Stomach (tissue), 4 donors: ENCODE measurements around the gene C2CD2.
A peak's percentile ranks its signal among the peaks of the same experiment; 100 is the strongest.

Experiments
- EP300 ChIP-seq: sonication (generic); formaldehyde crosslinking; IDR thresholded peaks from one replicate; pipeline ENCODE4 v1.6.1; 2017; ENCODE audit warnings: antibody characterized with exemption
- POLR2A ChIP-seq, 4 donors: fragments of 450-650 bp; IDR thresholded peaks; one replicate each; pipeline ENCODE4 v1.6.1; 2016; ENCODE audit warnings: antibody characterized with exemption in 4 of 4, control low read depth in 2 of 4, mild to moderate bottlenecking in 1 of 4, moderate library complexity in 1 of 4
- POLR2AphosphoS5 ChIP-seq, 3 donors: sonication (generic); formaldehyde crosslinking; IDR thresholded peaks; one replicate each; pipeline ENCODE4 v1.6.1; 2016; ENCODE audit warnings: antibody characterized with exemption in 3 of 3

- TF ChIP-seq POLR2A (IDR thresholded peaks at IDR 0.05): no peak
- TF ChIP-seq POLR2AphosphoS5 (IDR thresholded peaks at IDR 0.05): peak in 1 of 3 donors; percentile 0
- no peak for TF ChIP-seq EP300
Measured at GRCh38 chr21:41879190-41879998, 74.4 kb downstream of the C2CD2 start, which contains the start of gene PRDM15.
